ENCODE measurements around the gene SSUH2.

Gene SSUH2

DNA sequence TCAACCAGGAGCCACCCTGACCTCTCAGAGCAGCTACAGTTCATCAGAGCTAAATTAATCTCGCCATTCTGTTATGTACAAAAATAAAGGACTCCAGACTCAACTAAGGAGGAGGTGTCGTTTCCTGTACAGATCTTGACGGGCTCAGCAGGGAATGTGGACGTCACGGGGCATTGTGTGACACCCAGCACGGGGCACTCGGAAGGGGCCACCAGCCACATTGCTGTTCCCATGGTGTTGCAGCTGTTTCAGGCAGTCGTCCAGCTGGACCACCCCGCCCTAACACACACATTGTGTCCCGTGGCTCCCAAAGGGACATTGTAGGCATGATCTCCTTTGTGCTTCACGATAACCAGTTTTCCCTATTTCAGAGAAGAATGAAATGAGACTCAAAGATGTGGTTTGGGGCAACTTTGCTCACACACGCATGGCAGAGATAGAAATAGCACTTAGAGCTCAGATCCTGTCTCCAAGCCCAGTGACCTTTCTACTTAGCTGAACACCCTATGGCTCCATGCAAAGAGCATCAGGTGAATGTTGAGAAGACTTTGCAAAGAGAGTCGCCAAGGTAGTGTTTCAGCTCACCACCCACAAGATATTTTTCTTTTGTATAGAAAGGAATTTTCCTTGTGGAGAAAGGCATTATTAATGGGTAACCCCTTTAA lies 5.5 kb downstream of the SSUH2 start:
- H2BK12ac ChIP-seq (ENCODE audit: low read length in 2 of 2), result no peak overlapping the region

GRCh38 chr3:8637348-8637747 lies 7.2 kb downstream of the SSUH2 start:
- Histone ChIP-seq H3K27ac (ENCODE audit: low read length, poor library complexity, severe bottlenecking) (no peak overlapping the region), H3K18ac (ENCODE audit: low read depth in 1 of 2, low read length in 2 of 2) (no peak overlapping the region), H3K4ac (ENCODE audit: low read depth in 1 of 2, low read length in 2 of 2) (no peak overlapping the region), H3K27me3 (ENCODE audit: control insufficient read depth in 1 of 2, insufficient read depth in 1 of 2, low read length in 2 of 2) (peaks cover 35 to 78% of the 10 kb centered on the region in 2 experiments), H3K9ac (ENCODE audit: low read length) (no peak overlapping the region), H3K4me3 (ENCODE audit: insufficient read depth in 1 of 2, low read depth in 1 of 2, low read length in 2 of 2) (no peak overlapping the region), H3K14ac (ENCODE audit: low read length in 2 of 2) (no peak overlapping the region), H2BK120ac (ENCODE audit: low read depth, low read length) (no peak overlapping the region), H3K9me3 (ENCODE audit: control insufficient read depth, low read length) (peaks cover 7% of the 10 kb centered on the region), H2BK12ac (ENCODE audit: low read length in 2 of 2) (no peak overlapping the region), H2BK15ac (ENCODE audit: low read depth, poor library complexity, severe bottlenecking) (no peak overlapping the region), H3K4me2 (ENCODE audit: low read length, poor library complexity, severe bottlenecking) (no peak overlapping the region), H4K8ac (ENCODE audit: low read length) (no peak overlapping the region), H3K4me1 (ENCODE audit: control insufficient read depth, insufficient read depth, low read depth, low read length) (no peaks in the 10 kb centered on the region), H3K79me1 (replicated peaks; ENCODE audit: low read length, poor library complexity, severe bottlenecking) (no peaks in the 10 kb centered on the region), H2AK5ac (ENCODE audit: low read length, severe bottlenecking) (no peak overlapping the region), H2AFZ (ENCODE audit: low read depth, low read length) (no peak overlapping the region), H4K91ac (ENCODE audit: low read length) (no peak overlapping the region), H3K36me3 (ENCODE audit: control insufficient read depth in 1 of 2, insufficient read depth in 2 of 2, low read depth in 1 of 2, low read length in 2 of 2) (no peaks in the 10 kb centered on the region), H2BK5ac (ENCODE audit: low read depth, low read length, poor library complexity, severe bottlenecking) (no peak overlapping the region), H3K23ac (ENCODE audit: low read length in 2 of 2) (no peak overlapping the region)
- WGBS, result no CpG with 5 or more reads among the region's 1 CpG
- DNase-seq, result no peak

More for the DNA sequence above, 5.5 kb downstream of the SSUH2 start:
- H3K36me3 ChIP-seq (ENCODE audit: control insufficient read depth in 1 of 2, insufficient read depth in 2 of 2, low read depth in 1 of 2, low read length in 2 of 2), result no peaks in the 10 kb centered on the region
- H3K4me1 ChIP-seq (ENCODE audit: control insufficient read depth, insufficient read depth, low read depth, low read length), result no peaks in the 10 kb centered on the region
- no peak overlapping the region for H2BK5ac ChIP-seq (ENCODE audit: low read depth, low read length, poor library complexity, severe bottlenecking)
- no peak overlapping the region for H3K14ac ChIP-seq (ENCODE audit: low read length in 2 of 2)
- no peak overlapping the region for H2AK5ac ChIP-seq (ENCODE audit: low read length, severe bottlenecking)
- no peak for DNase-seq
- WGBS, result 92% methylated on average over 12 of the region's 13 CpGs
- H3K4ac ChIP-seq (ENCODE audit: low read depth in 1 of 2, low read length in 2 of 2), result no peak overlapping the region
- H3K9ac ChIP-seq (ENCODE audit: low read length), result no peak overlapping the region
- no peak overlapping the region for H3K4me3 ChIP-seq (ENCODE audit: insufficient read depth in 1 of 2, low read depth in 1 of 2, low read length in 2 of 2)
- H3K4me2 ChIP-seq (ENCODE audit: low read length, poor library complexity, severe bottlenecking), result no peak overlapping the region
- H3K9me3 ChIP-seq (ENCODE audit: control insufficient read depth, low read length), result peaks cover 7% of the 10 kb centered on the region
- H2AFZ ChIP-seq (ENCODE audit: low read depth, low read length), result no peak overlapping the region
- peaks cover 35 to 81% of the 10 kb centered on the region in 2 experiments for H3K27me3 ChIP-seq (ENCODE audit: control insufficient read depth in 1 of 2, insufficient read depth in 1 of 2, low read length in 2 of 2)
- no peaks in the 10 kb centered on the region for H3K79me1 ChIP-seq (replicated peaks; ENCODE audit: low read length, poor library complexity, severe bottlenecking)
- no peak overlapping the region for H2BK120ac ChIP-seq (ENCODE audit: low read depth, low read length)
- H3K18ac ChIP-seq (ENCODE audit: low read depth in 1 of 2, low read length in 2 of 2), result no peak overlapping the region
- H4K8ac ChIP-seq (ENCODE audit: low read length), result no peak overlapping the region
- H3K27ac ChIP-seq (ENCODE audit: low read length, poor library complexity, severe bottlenecking), result no peak overlapping the region
- H4K91ac ChIP-seq (ENCODE audit: low read length), result no peak overlapping the region
- H2BK15ac ChIP-seq (ENCODE audit: low read depth, poor library complexity, severe bottlenecking), result no peak overlapping the region
- H3K23ac ChIP-seq (ENCODE audit: low read length in 2 of 2), result no peak overlapping the region

- no peak overlapping the region for H3K18ac ChIP-seq (ENCODE audit: low read depth in 1 of 2, low read length in 2 of 2)
- no peak overlapping the region for H3K27ac ChIP-seq (ENCODE audit: low read length, poor library complexity, severe bottlenecking)
- H4K8ac ChIP-seq (ENCODE audit: low read length), result no peak overlapping the region
Observed at GRCh38 chr3:8635631-8636030, 9.0 kb downstream of the SSUH2 start.

DNA sequence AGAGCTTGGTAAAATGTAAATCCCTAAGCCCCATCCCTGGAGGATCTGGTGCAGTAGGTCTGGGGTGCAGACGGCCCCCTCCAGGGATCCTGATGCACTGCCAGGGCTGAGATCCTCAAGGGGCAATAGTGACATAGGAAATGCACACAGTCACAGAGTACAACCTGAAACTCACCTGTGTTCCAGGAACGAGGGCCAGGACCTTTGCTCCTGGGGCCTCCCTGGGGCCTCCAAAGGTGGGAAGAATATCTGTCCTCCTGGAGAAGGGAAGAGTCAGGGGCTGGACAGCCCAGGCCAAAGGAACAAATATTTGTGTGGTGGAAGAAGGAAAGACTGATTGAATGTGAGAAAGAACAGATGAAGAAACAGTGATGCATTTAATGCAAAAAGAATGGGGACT lies 9.5 kb downstream of the SSUH2 start:
- H2AFZ ChIP-seq (ENCODE audit: low read depth, low read length), result no peak overlapping the region
- WGBS, result 90% methylated on average over 2 of the region's 2 CpGs
- no peak overlapping the region for H3K4me2 ChIP-seq (ENCODE audit: low read length, poor library complexity, severe bottlenecking)
- no peaks in the 10 kb centered on the region for H3K4me1 ChIP-seq (ENCODE audit: control insufficient read depth, insufficient read depth, low read depth, low read length)
- no peak overlapping the region for H4K91ac ChIP-seq (ENCODE audit: low read length)
- no peak overlapping the region for H3K27ac ChIP-seq (ENCODE audit: low read length, poor library complexity, severe bottlenecking)
- H3K4ac ChIP-seq (ENCODE audit: low read depth in 1 of 2, low read length in 2 of 2), result no peak overlapping the region
- H3K36me3 ChIP-seq (ENCODE audit: control insufficient read depth in 1 of 2, insufficient read depth in 2 of 2, low read depth in 1 of 2, low read length in 2 of 2), result no peaks in the 10 kb centered on the region
- H3K79me1 ChIP-seq (replicated peaks; ENCODE audit: low read length, poor library complexity, severe bottlenecking), result no peaks in the 10 kb centered on the region
- H2BK12ac ChIP-seq (ENCODE audit: low read length in 2 of 2), result no peak overlapping the region
- H3K23ac ChIP-seq (ENCODE audit: low read length in 2 of 2), result no peak overlapping the region
- peaks cover 18 to 68% of the 10 kb centered on the region in 2 experiments for H3K27me3 ChIP-seq (ENCODE audit: control insufficient read depth in 1 of 2, insufficient read depth in 1 of 2, low read length in 2 of 2)
- no peak overlapping the region for H2AK5ac ChIP-seq (ENCODE audit: low read length, severe bottlenecking)
- no peak overlapping the region for H3K18ac ChIP-seq (ENCODE audit: low read depth in 1 of 2, low read length in 2 of 2)
- no peak overlapping the region for H3K4me3 ChIP-seq (ENCODE audit: insufficient read depth in 1 of 2, low read depth in 1 of 2, low read length in 2 of 2)
- H2BK15ac ChIP-seq (ENCODE audit: low read depth, poor library complexity, severe bottlenecking), result no peak overlapping the region
- H2BK5ac ChIP-seq (ENCODE audit: low read depth, low read length, poor library complexity, severe bottlenecking), result no peak overlapping the region
- DNase-seq, result no peak
- peaks cover 7% of the 10 kb centered on the region for H3K9me3 ChIP-seq (ENCODE audit: control insufficient read depth, low read length)
- H3K14ac ChIP-seq (ENCODE audit: low read length in 2 of 2), result no peak overlapping the region
- H4K8ac ChIP-seq (ENCODE audit: low read length), result no peak overlapping the region
- no peak overlapping the region for H2BK120ac ChIP-seq (ENCODE audit: low read depth, low read length)
- H3K9ac ChIP-seq (ENCODE audit: low read length), result no peak overlapping the region

More at GRCh38 chr3:8635631-8636030, 9.0 kb downstream of the SSUH2 start:
- Histone ChIP-seq H2BK12ac (ENCODE audit: low read length in 2 of 2) (no peak overlapping the region), H3K36me3 (ENCODE audit: control insufficient read depth in 1 of 2, insufficient read depth in 2 of 2, low read depth in 1 of 2, low read length in 2 of 2) (no peaks in the 10 kb centered on the region), H2AFZ (ENCODE audit: low read depth, low read length) (no peak overlapping the region), H3K9ac (ENCODE audit: low read length) (no peak overlapping the region), H2AK5ac (ENCODE audit: low read length, severe bottlenecking) (no peak overlapping the region), H3K79me1 (replicated peaks; ENCODE audit: low read length, poor library complexity, severe bottlenecking) (no peaks in the 10 kb centered on the region), H2BK120ac (ENCODE audit: low read depth, low read length) (no peak overlapping the region), H2BK15ac (ENCODE audit: low read depth, poor library complexity, severe bottlenecking) (no peak overlapping the region), H3K9me3 (ENCODE audit: control insufficient read depth, low read length) (peaks cover 7% of the 10 kb centered on the region), H3K4me2 (ENCODE audit: low read length, poor library complexity, severe bottlenecking) (no peak overlapping the region), H3K23ac (ENCODE audit: low read length in 2 of 2) (no peak overlapping the region), H4K91ac (ENCODE audit: low read length) (no peak overlapping the region), H3K14ac (ENCODE audit: low read length in 2 of 2) (no peak overlapping the region), H3K4me1 (ENCODE audit: control insufficient read depth, insufficient read depth, low read depth, low read length) (no peaks in the 10 kb centered on the region), H2BK5ac (ENCODE audit: low read depth, low read length, poor library complexity, severe bottlenecking) (no peak overlapping the region), H3K4me3 (ENCODE audit: insufficient read depth in 1 of 2, low read depth in 1 of 2, low read length in 2 of 2) (no peak overlapping the region), H3K27me3 (ENCODE audit: control insufficient read depth in 1 of 2, insufficient read depth in 1 of 2, low read length in 2 of 2) (peaks cover 21 to 70% of the 10 kb centered on the region in 2 experiments), H3K4ac (ENCODE audit: low read depth in 1 of 2, low read length in 2 of 2) (no peak overlapping the region)
- no peak for DNase-seq
- 82% methylated on average over 7 of the region's 7 CpGs for WGBS

All from mesenchymal stem cell (in vitro differentiated cells and primary cell).